ENCODE data around the gene PTPN6. TPM values are rescaled to one million over a fixed set of nuclear protein-coding genes. Genes with fewer than 3 reads are reported as not detected.

Gene PTPN6
- polyA plus RNA-seq, 3 donors: 449 to 764 (median 562) TPM

DNA sequence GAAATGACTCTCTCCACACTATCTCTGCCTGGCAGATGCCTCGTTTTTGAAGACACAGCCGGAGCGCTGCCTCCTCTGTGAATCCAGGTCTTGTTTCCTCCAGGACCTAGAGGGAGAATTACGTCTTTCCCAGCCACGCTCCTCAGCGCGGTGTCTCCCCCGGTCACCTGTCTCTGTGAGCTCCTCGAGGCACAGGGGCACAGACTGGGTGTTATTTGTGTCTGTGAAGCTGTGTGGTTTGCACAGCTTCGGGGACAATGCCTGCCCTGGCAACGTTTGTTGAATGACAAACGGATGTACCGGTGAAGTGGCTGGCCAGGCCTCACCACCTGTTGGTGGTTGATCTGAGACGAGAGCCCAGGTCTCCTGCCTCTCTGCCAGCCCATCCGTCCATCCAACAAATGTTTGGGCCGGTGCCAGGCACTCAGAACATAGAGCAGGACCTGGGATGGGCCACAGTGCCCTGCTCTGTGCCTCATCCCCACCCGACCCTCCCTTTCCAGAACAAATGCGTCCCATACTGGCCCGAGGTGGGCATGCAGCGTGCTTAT is 6.1 kb downstream of the PTPN6 start:
- Histone ChIP-seq H3K36me3 (replicated peaks in 1 of 2; ENCODE audit: control insufficient read depth in 1 of 2, insufficient read depth in 2 of 2, low read length in 2 of 2) (peaks cover 70 to 71% of the 10 kb centered on the region in 2 donors), H3K4me1 (ENCODE audit: control insufficient read depth in 1 of 2, insufficient read depth in 2 of 2, low read length in 2 of 2) (peaks cover 89 to 95% of the 10 kb centered on the region in 2 donors), H3K9me3 (replicated peaks in 1 of 2; ENCODE audit: control insufficient read depth in 1 of 2, insufficient read depth in 1 of 2, low read length in 2 of 2) (no peaks in the 10 kb centered on the region), H3K4me2 (replicated peaks; ENCODE audit: extremely low read depth, low read length, poor library complexity, severe bottlenecking) (peak overlapping the region; percentile 92), H4K20me1 (ENCODE audit: insufficient read depth, low read length) (peaks cover 100% of the 10 kb centered on the region), H3K79me2 (ENCODE audit: insufficient read depth, low read length) (peaks cover 84% of the 10 kb centered on the region), H3K27ac (ENCODE audit: low read depth in 1 of 2, low read length in 2 of 2) (peak overlapping the region; percentile 87 to 95), H3K9ac (ENCODE audit: insufficient read depth, low read length, poor library complexity, severe bottlenecking) (peak overlapping the region; percentile 25), H3K4me3 (replicated peaks in 1 of 3; ENCODE audit: low read depth in 2 of 3, low read length in 3 of 3) (peak overlapping the region in 1 of 3 experiments; percentile 98), H3K27me3 (ENCODE audit: control insufficient read depth in 2 of 2, insufficient read depth in 2 of 2, low read length in 2 of 2) (no peaks in the 10 kb centered on the region), H2AFZ (ENCODE audit: insufficient read depth, low read depth, low read length, poor library complexity, severe bottlenecking) (no peak overlapping the region)
- TF ChIP-seq, protein P1, sequence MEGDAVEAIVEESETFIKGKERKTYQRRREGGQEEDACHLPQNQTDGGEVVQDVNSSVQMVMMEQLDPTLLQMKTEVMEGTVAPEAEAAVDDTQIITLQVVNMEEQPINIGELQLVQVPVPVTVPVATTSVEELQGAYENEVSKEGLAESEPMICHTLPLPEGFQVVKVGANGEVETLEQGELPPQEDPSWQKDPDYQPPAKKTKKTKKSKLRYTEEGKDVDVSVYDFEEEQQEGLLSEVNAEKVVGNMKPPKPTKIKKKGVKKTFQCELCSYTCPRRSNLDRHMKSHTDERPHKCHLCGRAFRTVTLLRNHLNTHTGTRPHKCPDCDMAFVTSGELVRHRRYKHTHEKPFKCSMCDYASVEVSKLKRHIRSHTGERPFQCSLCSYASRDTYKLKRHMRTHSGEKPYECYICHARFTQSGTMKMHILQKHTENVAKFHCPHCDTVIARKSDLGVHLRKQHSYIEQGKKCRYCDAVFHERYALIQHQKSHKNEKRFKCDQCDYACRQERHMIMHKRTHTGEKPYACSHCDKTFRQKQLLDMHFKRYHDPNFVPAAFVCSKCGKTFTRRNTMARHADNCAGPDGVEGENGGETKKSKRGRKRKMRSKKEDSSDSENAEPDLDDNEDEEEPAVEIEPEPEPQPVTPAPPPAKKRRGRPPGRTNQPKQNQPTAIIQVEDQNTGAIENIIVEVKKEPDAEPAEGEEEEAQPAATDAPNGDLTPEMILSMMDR (IDR thresholded peaks at IDR 0.05): no peak
- Mint-ChIP-seq H3K27me3 (ENCODE audit: low read depth in 3 of 3) (peaks cover 0 to 7% (median 0%) of the 10 kb centered on the region in 3 donors), H3K27ac (peak overlapping the region; percentile 78 to 99 (median 90)), H3K4me3 (peak overlapping the region in 1 of 2 donors; percentile 48), H3K36me3 (peaks cover 73 to 93% of the 10 kb centered on the region in 2 donors), H3K4me1 (peaks cover 84% of the 10 kb centered on the region), H3K9me3 (peaks cover 0 to 1% (median 0%) of the 10 kb centered on the region in 7 donors)
- no peak for DNase-seq
- WGBS (ENCODE audit: insufficient coverage): 88% methylated on average over 20 of the region's 20 CpGs
- intact Hi-C loops (cut with micrococcal nuclease): loop anchor here in 1 of 2 donors (10.0 kb wide), 1 partner anchor 422 kb away; the partner anchor contains the start of gene GAPDH

DNA sequence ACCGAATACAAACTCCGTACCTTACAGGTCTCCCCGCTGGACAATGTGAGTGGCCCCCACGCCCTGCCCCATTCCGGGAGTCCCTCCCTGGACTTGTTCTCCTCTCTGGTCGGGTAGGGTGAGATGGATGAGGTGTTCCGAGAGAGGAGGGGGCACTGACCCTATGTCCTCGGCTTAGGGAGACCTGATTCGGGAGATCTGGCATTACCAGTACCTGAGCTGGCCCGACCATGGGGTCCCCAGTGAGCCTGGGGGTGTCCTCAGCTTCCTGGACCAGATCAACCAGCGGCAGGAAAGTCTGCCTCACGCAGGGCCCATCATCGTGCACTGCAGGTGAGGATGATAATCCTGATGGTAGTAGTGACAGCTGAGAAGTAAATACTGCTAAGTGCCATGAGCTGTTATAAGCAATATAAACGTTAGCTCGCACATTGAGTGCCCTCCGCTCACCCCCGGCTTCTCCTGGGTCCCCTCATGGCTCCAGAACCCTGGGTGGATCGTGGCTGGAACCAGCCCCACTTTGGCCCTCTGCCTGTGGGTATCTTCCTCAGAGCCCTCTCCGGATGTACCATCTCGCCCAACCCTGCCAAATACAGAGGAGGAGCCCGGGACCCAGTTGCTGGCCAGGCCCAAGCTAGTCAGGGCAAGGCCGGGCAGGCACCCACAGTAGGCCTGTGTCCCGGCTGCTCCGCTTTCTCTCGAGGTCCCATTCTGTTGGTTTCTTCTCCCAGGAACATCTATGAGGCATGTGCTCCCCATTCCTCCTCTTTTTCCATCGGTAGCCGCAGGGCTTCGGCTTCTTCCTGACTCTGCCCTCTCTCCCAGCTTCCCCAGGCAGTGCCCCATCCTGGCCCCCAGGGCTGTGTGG is 6.8 kb downstream of the PTPN6 start:
- peak overlapping the region in 2 of 3 experiments; percentile 19 to 98 for H3K4me3 ChIP-seq (replicated peaks in 1 of 3; ENCODE audit: low read depth in 2 of 3, low read length in 3 of 3)
- H3K9ac ChIP-seq (ENCODE audit: insufficient read depth, low read length, poor library complexity, severe bottlenecking): peak overlapping the region; percentile 68
- peaks cover 63% of the 10 kb centered on the region in 2 donors for H3K36me3 ChIP-seq (replicated peaks in 1 of 2; ENCODE audit: control insufficient read depth in 1 of 2, insufficient read depth in 2 of 2, low read length in 2 of 2)
- peak overlapping the region; percentile 96 to 99 (median 99) for H3K27ac Mint-ChIP-seq
- H3K27ac ChIP-seq (ENCODE audit: low read depth in 1 of 2, low read length in 2 of 2): peak overlapping the region; percentile 87 to 95
- peaks cover 94 to 98% of the 10 kb centered on the region in 2 donors for H3K4me1 ChIP-seq (ENCODE audit: control insufficient read depth in 1 of 2, insufficient read depth in 2 of 2, low read length in 2 of 2)
- H3K36me3 Mint-ChIP-seq: peaks cover 67 to 86% of the 10 kb centered on the region in 2 donors
- 77% methylated on average over 17 of the region's 28 CpGs for WGBS (ENCODE audit: insufficient coverage)
- no peaks in the 10 kb centered on the region for H3K9me3 ChIP-seq (replicated peaks in 1 of 2; ENCODE audit: control insufficient read depth in 1 of 2, insufficient read depth in 1 of 2, low read length in 2 of 2)
- intact Hi-C loops (cut with micrococcal nuclease): loop anchor here (2.0 to 10.0 kb wide), 2 partner anchors 13 to 423 kb away; partner anchors contain the start of genes C12orf57 (in 1 of the 2) and GAPDH (in 1 of the 2)
- peak overlapping the region; percentile 78 to 88 for H3K4me3 Mint-ChIP-seq
- H3K4me2 ChIP-seq (replicated peaks; ENCODE audit: extremely low read depth, low read length, poor library complexity, severe bottlenecking): peak overlapping the region; percentile 92
- H4K20me1 ChIP-seq (ENCODE audit: insufficient read depth, low read length): peaks cover 96% of the 10 kb centered on the region
- no peaks in the 10 kb centered on the region for H3K9me3 Mint-ChIP-seq
- H3K79me2 ChIP-seq (ENCODE audit: insufficient read depth, low read length): peaks cover 76% of the 10 kb centered on the region
- no peak for DNase-seq
- peaks cover 92% of the 10 kb centered on the region for H3K4me1 Mint-ChIP-seq
- TF ChIP-seq, protein P1 (IDR thresholded peaks at IDR 0.05): no peak
- H2AFZ ChIP-seq (ENCODE audit: insufficient read depth, low read depth, low read length, poor library complexity, severe bottlenecking): no peak overlapping the region
- H3K27me3 ChIP-seq (ENCODE audit: control insufficient read depth in 2 of 2, insufficient read depth in 2 of 2, low read length in 2 of 2): no peaks in the 10 kb centered on the region
- peaks cover 0 to 7% (median 0%) of the 10 kb centered on the region in 3 donors for H3K27me3 Mint-ChIP-seq (ENCODE audit: low read depth in 3 of 3)

All from CD14-positive monocyte (primary cell).